AG04450 (cell line): Measurements from ENCODE around the gene ARL14EPL. TPM values are rescaled to one million over a fixed set of nuclear protein-coding genes. Genes with fewer than 3 reads are reported as not detected.

Experiments
- CTCF ChIA-PET: fragments of 300-600, 350-600 bp; formaldehyde crosslinking; extraction: SDS; loops from one replicate; lab custom pipeline; 2022; ENCODE audit warnings: antibody characterized with exemption, inconsistent platforms; lab: Charles Lee
- POLR2A ChIA-PET: fragments of 350-600 bp; formaldehyde crosslinking; extraction: SDS; loops from one replicate; lab custom pipeline; 2021; ENCODE audit warnings: antibody characterized with exemption, inconsistent platforms; lab: Yijun Ruan, JAX
- DNase-seq: peaks from one replicate; pipeline ENCODE4 v3.0.0-alpha.2; 2011; ENCODE audit warnings: low read depth, low spot score
- H3K27ac ChIP-seq: one replicate; pipeline ENCODE4 v1.5.1; 2012; ENCODE audit warnings: low read depth, low read length, control low read depth
- H3K27me3 ChIP-seq: one replicate; pipeline ENCODE4 v1.6.0; 2012; ENCODE audit warnings: low read length; ENCODE audit not compliant: control insufficient read depth, insufficient read depth
- H3K4me3 ChIP-seq: 2 replicates; pipeline ENCODE4 v1.5.1; 2011; ENCODE audit warnings: mild to moderate bottlenecking, low read depth, low read length, control low read depth
- H3K9me3 ChIP-seq: 2 replicates; pipeline ENCODE4 v1.5.1; 2012; ENCODE audit warnings: low read length; ENCODE audit not compliant: control insufficient read depth, insufficient read depth
- CTCF ChIP-seq: IDR thresholded peaks from 2 replicates; pipeline ENCODE4 v1.5.1; 2011; ENCODE audit warnings: low read depth, low read length, control low read depth, inconsistent platforms
- polyA minus RNA-seq: library from RNA; depleted of rRNA, polyadenylated mRNA; stranded (reverse); fragments of >200 nt; gene quantifications from 2 replicates; pipeline ENCODE4 v1.2.3, GENCODE V29; 2011; rRNA and poly(A)+ RNA removed
- polyA plus RNA-seq: library from polyadenylated mRNA; depleted of rRNA; stranded (reverse); fragments of >200 nt; gene quantifications from 2 replicates; pipeline ENCODE4 v1.2.3, GENCODE V29; 2011; rRNA removed

ARL14EPL gene
- polyA plus RNA-seq (0.05 TPM in 2 replicates), polyA minus RNA-seq (not detected in 2 replicates)

- POLR2A ChIA-PET = no interaction called here
Observed at GRCh38 chr5:116032094-116032517, at the start of gene ARL14EPL. Gene ARL14EPL, plus strand, starts transcription at chr5:116032472. Its CDS starts 18,994 bp downstream, at chr5:116051466.

GRCh38 chr5:115983519-115983918 lies 48.8 kb upstream of the ARL14EPL start:
- DNase-seq = no peak
- H3K4me3 ChIP-seq = no peak overlapping the region
- ChIA-PET POLR2A (no interaction called here), CTCF (interaction anchor here (0.7 to 1.0 kb wide), 2 partner anchors 21 to 48 kb away, joined by 3 to 4 read pairs; partner anchors contain the start of gene LVRN)
- no peak overlapping the region for H3K27ac ChIP-seq
- TF ChIP-seq CTCF = no peak
- no peaks in the 10 kb centered on the region for H3K9me3 ChIP-seq
- H3K27me3 ChIP-seq = no peaks in the 10 kb centered on the region

More at GRCh38 chr5:116032094-116032517, at the start of gene ARL14EPL:
- CTCF ChIA-PET = interaction anchor here (0.6 to 3.6 kb wide), 7 partner anchors 48 to 206 kb away, joined by 3 to 22 read pairs (median 4); no protein-coding TSS in a partner anchor
- H3K27me3 ChIP-seq = no peaks in the 10 kb centered on the region
- H3K4me3 ChIP-seq = no peak within 1 kb of the TSS
- no peaks in the 10 kb centered on the region for H3K9me3 ChIP-seq
- TF ChIP-seq CTCF = peak; percentile 53
- H3K27ac ChIP-seq = no peak within 1 kb of the TSS
- DNase-seq = peak; percentile 52

GRCh38 chr5:115985802-115986757 lies 46.2 kb upstream of the ARL14EPL start:
- CTCF ChIA-PET = no interaction called here
- no peak for TF ChIP-seq CTCF

GRCh38 chr5:115988002-115988401 lies 44.3 kb upstream of the ARL14EPL start:
- POLR2A ChIA-PET = interaction anchor here (0.7 to 1.2 kb wide), 2 partner anchors 9 to 32 kb away, joined by 3 to 4 read pairs; no protein-coding TSS in a partner anchor

More at GRCh38 chr5:115985802-115986757, 46.2 kb upstream of the ARL14EPL start:
- Histone ChIP-seq H3K9me3 (no peaks in the 10 kb centered on the region), H3K4me3 (no peak overlapping the region), H3K27me3 (no peaks in the 10 kb centered on the region), H3K27ac (no peak overlapping the region)
- peak; percentile 26 for DNase-seq
- POLR2A ChIA-PET = no interaction called here

More at GRCh38 chr5:115988002-115988401, 44.3 kb upstream of the ARL14EPL start:
- Histone ChIP-seq H3K27ac (no peak overlapping the region), H3K4me3 (no peak overlapping the region), H3K27me3 (no peaks in the 10 kb centered on the region), H3K9me3 (no peaks in the 10 kb centered on the region)
- TF ChIP-seq CTCF = no peak
- no peak for DNase-seq
- CTCF ChIA-PET = no interaction called here
